ENCODE data around the gene ITGB1.

DNA sequence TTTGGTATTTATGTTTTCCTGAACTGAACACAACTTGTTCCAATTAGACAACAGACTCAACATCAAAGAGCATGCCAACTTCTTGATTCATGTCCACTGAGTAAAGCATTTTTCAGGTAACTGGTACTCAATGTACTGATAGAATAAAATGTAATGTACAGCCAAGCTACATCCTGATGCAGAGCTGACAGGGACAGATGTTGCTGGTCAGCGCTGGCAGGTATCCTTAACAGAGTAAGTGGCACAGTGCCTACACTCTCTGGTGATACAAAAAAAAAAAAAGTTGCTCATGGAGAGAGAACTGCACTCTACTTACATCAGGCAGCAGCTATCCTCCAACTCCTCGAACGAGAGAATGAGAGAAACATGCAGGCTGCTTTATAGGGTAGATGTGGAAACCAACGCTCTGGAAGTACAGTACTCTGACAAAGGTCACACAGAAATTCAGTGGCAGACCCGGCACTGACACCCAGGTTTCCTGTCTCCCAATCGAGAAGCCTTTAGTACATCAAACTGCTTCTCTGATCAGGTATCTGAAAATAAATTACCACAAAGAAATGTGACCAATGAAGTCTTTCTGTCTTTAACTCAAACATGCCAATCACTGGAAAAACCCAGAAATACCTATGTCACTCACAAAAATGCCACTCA is 4.6 kb downstream of the ITGB1 start:
- TF ChIP-seq KDM5A (IDR thresholded peaks at IDR 0.05; ENCODE audit: low read length) = no peak
- no peak for TF ChIP-seq GABPA (IDR thresholded peaks at IDR 0.05; ENCODE audit: borderline replicate concordance, insufficient read depth, low read length)
- TF ChIP-seq CHD2 (IDR thresholded peaks at IDR 0.05; ENCODE audit: low read length) = no peak
- TF ChIP-seq, protein P1, sequence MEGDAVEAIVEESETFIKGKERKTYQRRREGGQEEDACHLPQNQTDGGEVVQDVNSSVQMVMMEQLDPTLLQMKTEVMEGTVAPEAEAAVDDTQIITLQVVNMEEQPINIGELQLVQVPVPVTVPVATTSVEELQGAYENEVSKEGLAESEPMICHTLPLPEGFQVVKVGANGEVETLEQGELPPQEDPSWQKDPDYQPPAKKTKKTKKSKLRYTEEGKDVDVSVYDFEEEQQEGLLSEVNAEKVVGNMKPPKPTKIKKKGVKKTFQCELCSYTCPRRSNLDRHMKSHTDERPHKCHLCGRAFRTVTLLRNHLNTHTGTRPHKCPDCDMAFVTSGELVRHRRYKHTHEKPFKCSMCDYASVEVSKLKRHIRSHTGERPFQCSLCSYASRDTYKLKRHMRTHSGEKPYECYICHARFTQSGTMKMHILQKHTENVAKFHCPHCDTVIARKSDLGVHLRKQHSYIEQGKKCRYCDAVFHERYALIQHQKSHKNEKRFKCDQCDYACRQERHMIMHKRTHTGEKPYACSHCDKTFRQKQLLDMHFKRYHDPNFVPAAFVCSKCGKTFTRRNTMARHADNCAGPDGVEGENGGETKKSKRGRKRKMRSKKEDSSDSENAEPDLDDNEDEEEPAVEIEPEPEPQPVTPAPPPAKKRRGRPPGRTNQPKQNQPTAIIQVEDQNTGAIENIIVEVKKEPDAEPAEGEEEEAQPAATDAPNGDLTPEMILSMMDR (IDR thresholded peaks at IDR 0.05; ENCODE audit: control extremely low read depth in 1 of 3, insufficient read depth in 1 of 3, low read depth in 1 of 3, low read length in 3 of 3) = no peak
- TF ChIP-seq HDAC2 (IDR thresholded peaks at IDR 0.05; ENCODE audit: borderline replicate concordance in 1 of 2, low read depth in 2 of 2, low read length in 2 of 2) = no peak
- TF ChIP-seq POLR2A (IDR thresholded peaks at IDR 0.05; ENCODE audit: control extremely low read depth in 1 of 2, low read depth in 2 of 2, low read length in 2 of 2) = no peak
- TF ChIP-seq, protein P2, sequence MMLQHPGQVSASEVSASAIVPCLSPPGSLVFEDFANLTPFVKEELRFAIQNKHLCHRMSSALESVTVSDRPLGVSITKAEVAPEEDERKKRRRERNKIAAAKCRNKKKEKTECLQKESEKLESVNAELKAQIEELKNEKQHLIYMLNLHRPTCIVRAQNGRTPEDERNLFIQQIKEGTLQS (IDR thresholded peaks at IDR 0.05; ENCODE audit: insufficient read depth, low read depth, low read length) = no peak
- TF ChIP-seq CBX5 (IDR thresholded peaks at IDR 0.05; ENCODE audit: low read depth, low read length) = no peak
- TF ChIP-seq CBX8 (IDR thresholded peaks at IDR 0.05; ENCODE audit: borderline replicate concordance, low read depth, low read length) = no peak

Data from H1 (cell line).